ENCODE results near the gene PYM1. TPM values are rescaled to one million over a fixed set of nuclear protein-coding genes. Genes with fewer than 3 reads are reported as not detected.

The PYM1 gene
- total RNA-seq, 1 donor from 2014 or later: 41.7 TPM

- intact Hi-C loops (cut with micrococcal nuclease): no loop called here
- Mint-ChIP-seq H3K27me3 (no peaks in the 10 kb centered on the region), H3K36me3 (ENCODE audit: low read depth) (peaks cover 85% of the 10 kb centered on the region), H3K27ac (no peak overlapping the region), H3K9me3 (no peaks in the 10 kb centered on the region), H3K4me3 (no peak overlapping the region), H3K4me1 (peaks cover 22% of the 10 kb centered on the region)
- CTCF ChIA-PET: interaction anchor here (0.7 to 3.4 kb wide), 13 partner anchors 9 to 223 kb away, joined by 3 to 58 read pairs (median 7); partner anchors contain the start of genes BLOC1S1, DGKA, DNAJC14 and ORMDL2
- no peak for TF ChIP-seq CTCF (IDR thresholded peaks at IDR 0.05)
- ATAC-seq (ENCODE audit: low read depth) (no peak), DNase-seq (no peak)
- POLR2A ChIA-PET: interaction anchor here (0.7 to 3.7 kb wide), 4 partner anchors 12 to 201 kb away, joined by 3 to 50 read pairs (median 6); partner anchors contain the start of genes PYM1 and RAB5B
These were observed 11.3 kb upstream of the PYM1 start for GRCh38 chr12:55938826-55939501.

- DNase-seq (no peak), ATAC-seq (ENCODE audit: low read depth) (no peak)
- POLR2A ChIA-PET: interaction anchor here (3.7 kb wide), 1 partner anchor 11 kb away, joined by 50 read pairs; the partner anchor contains the start of gene PYM1
- CTCF ChIA-PET: interaction anchor here (2.6 to 3.4 kb wide), 2 partner anchors 12 to 199 kb away, joined by 13 to 58 read pairs; no protein-coding TSS in a partner anchor
- Mint-ChIP-seq H3K27ac (peak overlapping the region; percentile 16), H3K4me3 (no peak overlapping the region), H3K9me3 (no peaks in the 10 kb centered on the region), H3K27me3 (no peaks in the 10 kb centered on the region), H3K4me1 (peaks cover 30% of the 10 kb centered on the region), H3K36me3 (ENCODE audit: low read depth) (peaks cover 77% of the 10 kb centered on the region)
- intact Hi-C loops (cut with micrococcal nuclease): no loop called here
- no peak for TF ChIP-seq CTCF (IDR thresholded peaks at IDR 0.05)
These were observed 10.3 kb upstream of the PYM1 start for GRCh38 chr12:55937981-55938380.

GRCh38 chr12:55935738-55936151 lies 8.1 kb upstream of the PYM1 start:
- Mint-ChIP-seq H3K36me3 (ENCODE audit: low read depth) (peaks cover 71% of the 10 kb centered on the region), H3K27ac (no peak overlapping the region), H3K4me1 (peaks cover 46% of the 10 kb centered on the region), H3K27me3 (no peaks in the 10 kb centered on the region), H3K4me3 (no peak overlapping the region), H3K9me3 (no peaks in the 10 kb centered on the region)
- ChIA-PET CTCF (no interaction called here), POLR2A (interaction anchor here (1.7 kb wide), 1 partner anchor 9 kb away, joined by 7 read pairs; the partner anchor contains the start of gene PYM1)
- intact Hi-C loops (cut with micrococcal nuclease): no loop called here
- TF ChIP-seq CTCF (IDR thresholded peaks at IDR 0.05): no peak
- no peak for ATAC-seq (ENCODE audit: low read depth)
- DNase-seq: no peak

GRCh38 chr12:55934773-55935172 lies 7.1 kb upstream of the PYM1 start:
- intact Hi-C loops (cut with micrococcal nuclease): no loop called here
- Mint-ChIP-seq H3K4me1 (peaks cover 47% of the 10 kb centered on the region), H3K4me3 (no peak overlapping the region), H3K27ac (peak overlapping the region; percentile 9), H3K9me3 (no peaks in the 10 kb centered on the region), H3K27me3 (no peaks in the 10 kb centered on the region), H3K36me3 (ENCODE audit: low read depth) (peaks cover 62% of the 10 kb centered on the region)
- ChIA-PET CTCF (interaction anchor here (0.6 to 5.7 kb wide), 4 partner anchors 8 to 225 kb away, joined by 4 to 33 read pairs (median 4); no protein-coding TSS in a partner anchor), POLR2A (interaction anchor here (1.0 to 1.7 kb wide), 2 partner anchors 8 to 196 kb away, joined by 4 to 7 read pairs; partner anchors contain the start of gene PYM1)
- ATAC-seq (ENCODE audit: low read depth): no peak
- TF ChIP-seq CTCF (IDR thresholded peaks at IDR 0.05): no peak
- DNase-seq: no peak
